Large intestine (tissue), 3 donors: Measurements from ENCODE around the gene PMPCA. TPM values are rescaled to one million over a fixed set of nuclear protein-coding genes. Genes with fewer than 3 reads are reported as not detected.

Source experiments
- DNase-seq, 2 donors: peaks; one replicate each; pipeline versions ENCODE4 v3.0.0 to v3.0.0-alpha.2; 2013
- H3K27ac ChIP-seq: one replicate; pipeline ENCODE4 v1.5.1; 2013; ENCODE audit warnings: low read length
- H3K27me3 ChIP-seq: 2 replicates; pipeline ENCODE4 v1.6.1; 2013; ENCODE audit warnings: low read length; ENCODE audit not compliant: control insufficient read depth, insufficient read depth
- H3K36me3 ChIP-seq: 2 replicates; pipeline ENCODE4 v1.6.1; 2013; ENCODE audit warnings: low read length; ENCODE audit not compliant: control insufficient read depth, insufficient read depth
- H3K4me1 ChIP-seq: one replicate; pipeline ENCODE4 v1.6.1; 2013; ENCODE audit warnings: low read length; ENCODE audit not compliant: control insufficient read depth, insufficient read depth
- H3K4me3 ChIP-seq: one replicate; pipeline ENCODE4 v1.5.1; 2013; ENCODE audit warnings: low read length
- H3K9me3 ChIP-seq: one replicate; pipeline ENCODE4 v1.6.1; 2013; ENCODE audit warnings: mild to moderate bottlenecking, low read depth, low read length, moderate library complexity; ENCODE audit not compliant: control insufficient read depth
- WGBS: methylation state at CpG from one replicate; pipeline ENCODE4 v1.1.5; 2013; ENCODE audit warnings: low lambda C conversion rate; ENCODE audit not compliant: insufficient coverage; 5-methylcytosine and 5-hydroxymethylcytosine counted together
- polyA plus RNA-seq: library from polyadenylated mRNA; unstranded; fragments of 120-200 nt; gene quantifications from one replicate; pipeline ENCODE4 v1.2.1, GENCODE V29; 2013

The PMPCA gene
- polyA plus RNA-seq, 1 donor = 64.7 TPM

GRCh38 chr9:136443687-136444086, 33.2 kb downstream of the PMPCA start:
- WGBS = no CpG with 5 or more reads among the region's 7 CpGs
- DNase-seq = no peak
- Histone ChIP-seq H3K4me3 (no peak overlapping the region), H3K36me3 (peaks cover 76% of the 10 kb centered on the region), H3K4me1 (no peaks in the 10 kb centered on the region), H3K27ac (no peak overlapping the region), H3K9me3 (no peaks in the 10 kb centered on the region), H3K27me3 (no peaks in the 10 kb centered on the region)

GRCh38 chr9:136444102-136444501, 33.6 kb downstream of the PMPCA start:
- DNase-seq = no peak
- peaks cover 81% of the 10 kb centered on the region for H3K36me3 ChIP-seq
- no peak overlapping the region for H3K4me3 ChIP-seq
- H3K9me3 ChIP-seq = no peaks in the 10 kb centered on the region
- no CpG with 5 or more reads among the region's 20 CpGs for WGBS
- no peak overlapping the region for H3K27ac ChIP-seq
- H3K4me1 ChIP-seq = no peaks in the 10 kb centered on the region
- no peaks in the 10 kb centered on the region for H3K27me3 ChIP-seq

GRCh38 chr9:136445799-136446198, 35.3 kb downstream of the PMPCA start:
- no peak for DNase-seq
- Histone ChIP-seq H3K9me3 (no peaks in the 10 kb centered on the region), H3K27ac (no peak overlapping the region), H3K27me3 (no peaks in the 10 kb centered on the region), H3K4me3 (no peak overlapping the region), H3K36me3 (peaks cover 93% of the 10 kb centered on the region), H3K4me1 (no peaks in the 10 kb centered on the region)
- no CpG with 5 or more reads among the region's 7 CpGs for WGBS

GRCh38 chr9:136447173-136447778, 36.8 kb downstream of the PMPCA start:
- Histone ChIP-seq H3K27ac (no peak overlapping the region), H3K9me3 (no peaks in the 10 kb centered on the region), H3K36me3 (peaks cover 89% of the 10 kb centered on the region), H3K4me3 (no peak overlapping the region), H3K27me3 (no peaks in the 10 kb centered on the region), H3K4me1 (no peaks in the 10 kb centered on the region)
- no peak for DNase-seq
- WGBS = no CpG with 5 or more reads among the region's 27 CpGs

- WGBS = 80% methylated on average over 1 of the region's 3 CpGs
- DNase-seq = no peak
- peaks cover 82% of the 10 kb centered on the region for H3K36me3 ChIP-seq
Measured at GRCh38 chr9:136448655-136449054, 38.2 kb downstream of the PMPCA start.

GRCh38 chr9:136451221-136451877, 40.9 kb downstream of the PMPCA start:
- no peak for DNase-seq
- Histone ChIP-seq H3K36me3 (peaks cover 87% of the 10 kb centered on the region), H3K9me3 (no peaks in the 10 kb centered on the region), H3K27me3 (no peaks in the 10 kb centered on the region), H3K4me1 (no peaks in the 10 kb centered on the region), H3K4me3 (no peak overlapping the region), H3K27ac (no peak overlapping the region)
- WGBS = no CpG with 5 or more reads among the region's 26 CpGs

More at GRCh38 chr9:136448655-136449054, 38.2 kb downstream of the PMPCA start:
- Histone ChIP-seq H3K4me1 (no peaks in the 10 kb centered on the region), H3K27ac (no peak overlapping the region), H3K4me3 (no peak overlapping the region), H3K27me3 (no peaks in the 10 kb centered on the region), H3K9me3 (no peaks in the 10 kb centered on the region)

- Histone ChIP-seq H3K4me1 (no peaks in the 10 kb centered on the region), H3K27me3 (no peaks in the 10 kb centered on the region), H3K27ac (no peak overlapping the region), H3K9me3 (no peaks in the 10 kb centered on the region), H3K36me3 (peaks cover 85% of the 10 kb centered on the region), H3K4me3 (no peak overlapping the region)
- no CpG with 5 or more reads among the region's 11 CpGs for WGBS
- DNase-seq = no peak
Measured at GRCh38 chr9:136453326-136453725, 42.9 kb downstream of the PMPCA start.

- no peaks in the 10 kb centered on the region for H3K9me3 ChIP-seq
- no peak overlapping the region for H3K27ac ChIP-seq
- no peaks in the 10 kb centered on the region for H3K4me1 ChIP-seq
- DNase-seq = no peak
- H3K36me3 ChIP-seq = peaks cover 85% of the 10 kb centered on the region
- H3K4me3 ChIP-seq = no peak overlapping the region
- H3K27me3 ChIP-seq = no peaks in the 10 kb centered on the region
- 90% methylated on average over 2 of the region's 25 CpGs for WGBS
Measured at GRCh38 chr9:136454026-136454796, 43.8 kb downstream of the PMPCA start.

GRCh38 chr9:136455043-136456002, 44.9 kb downstream of the PMPCA start:
- H3K4me1 ChIP-seq = no peaks in the 10 kb centered on the region
- no peak for DNase-seq
- peaks cover 84% of the 10 kb centered on the region for H3K36me3 ChIP-seq
- H3K9me3 ChIP-seq = no peaks in the 10 kb centered on the region
- no peak overlapping the region for H3K4me3 ChIP-seq
- no peaks in the 10 kb centered on the region for H3K27me3 ChIP-seq
- no CpG with 5 or more reads among the region's 43 CpGs for WGBS
- H3K27ac ChIP-seq = no peak overlapping the region

- Histone ChIP-seq H3K27ac (no peak overlapping the region), H3K4me3 (no peak overlapping the region), H3K4me1 (no peaks in the 10 kb centered on the region), H3K27me3 (no peaks in the 10 kb centered on the region), H3K36me3 (peaks cover 83% of the 10 kb centered on the region), H3K9me3 (no peaks in the 10 kb centered on the region)
- no peak for DNase-seq
- no CpG with 5 or more reads among the region's 9 CpGs for WGBS
Measured at GRCh38 chr9:136456258-136456657, 45.8 kb downstream of the PMPCA start.
